DMS114 treated with DMSO at 0.1 percent for 48 hours (cell line): ENCODE results near the gene MPZL1.
"Not testable (repeated sequence)": the region's sequence is repeated elsewhere in the genome, so short reads cannot be mapped to it uniquely, and the experiment has no call there.

Source experiments
- DNase-seq: peaks from one replicate; lab custom pipeline; 2025; ENCODE audit not compliant: unreplicated experiment; lab: John Stamatoyannopoulos, UW

The MPZL1 gene

DNA sequence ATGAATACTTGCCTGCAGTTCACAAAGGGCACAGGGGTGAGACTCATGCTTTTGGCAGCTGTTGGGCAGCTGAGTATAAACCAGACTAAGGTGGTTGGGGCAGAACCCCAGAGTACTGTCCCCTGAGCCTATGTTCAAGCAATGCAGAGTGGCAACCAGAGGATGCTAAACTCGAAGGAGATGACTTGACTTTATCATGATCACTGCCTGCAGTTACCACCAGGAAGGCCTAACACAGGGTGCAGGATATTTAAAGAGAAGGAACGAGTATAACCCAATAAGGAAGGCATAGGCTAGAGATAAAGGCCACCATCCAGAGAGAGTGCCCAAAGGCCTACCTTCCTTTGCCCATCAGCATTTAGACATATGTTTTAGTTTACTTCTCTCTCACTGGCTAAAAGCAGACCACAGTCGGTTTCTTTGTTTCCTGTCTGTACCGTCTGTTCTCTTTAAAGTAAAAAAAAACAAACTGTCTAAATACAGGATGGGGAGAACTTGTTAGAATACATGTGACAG is 83.3 kb downstream of the MPZL1 start:
- no peak for DNase-seq

- DNase-seq, result not testable (repeated sequence)
Observed at GRCh38 chr1:167806235-167806634, 84.5 kb downstream of the MPZL1 start.

DNA sequence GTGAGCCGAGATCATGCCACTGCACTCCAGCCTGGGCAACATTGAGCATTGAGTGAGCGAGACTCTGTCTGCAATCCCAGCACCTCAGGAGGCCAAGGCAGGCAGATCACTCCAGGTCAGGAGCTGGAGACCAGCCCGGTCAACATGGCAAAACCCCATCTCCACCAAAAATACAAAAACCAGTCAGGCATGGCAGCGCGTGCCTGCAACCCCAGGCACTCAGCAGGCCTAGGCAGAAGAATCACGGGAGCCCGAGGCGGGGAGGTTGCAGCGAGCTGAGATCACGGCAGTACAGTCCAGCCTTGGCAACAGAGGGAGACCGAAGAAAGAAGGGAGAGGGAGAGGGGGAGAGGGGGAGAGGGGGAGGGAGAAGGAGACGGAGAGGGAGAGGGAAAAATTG is 84.9 kb downstream of the MPZL1 start:
- DNase-seq, result not testable (repeated sequence)

GRCh38 chr1:167808104-167808503 is 86.3 kb downstream of the MPZL1 start:
- no peak for DNase-seq

GRCh38 chr1:167808690-167809089 is 86.9 kb downstream of the MPZL1 start:
- no peak for DNase-seq

- DNase-seq, result no peak
Observed at GRCh38 chr1:167812972-167813371, 91.2 kb downstream of the MPZL1 start.

- DNase-seq, result no peak
Observed at GRCh38 chr1:167815650-167816049, 93.9 kb downstream of the MPZL1 start.

GRCh38 chr1:167819849-167820683 is 98.3 kb downstream of the MPZL1 start:
- DNase-seq, result peak; percentile 32

- DNase-seq, result no peak
Observed at GRCh38 chr1:167820684-167821355, 99.0 kb downstream of the MPZL1 start.

DNA sequence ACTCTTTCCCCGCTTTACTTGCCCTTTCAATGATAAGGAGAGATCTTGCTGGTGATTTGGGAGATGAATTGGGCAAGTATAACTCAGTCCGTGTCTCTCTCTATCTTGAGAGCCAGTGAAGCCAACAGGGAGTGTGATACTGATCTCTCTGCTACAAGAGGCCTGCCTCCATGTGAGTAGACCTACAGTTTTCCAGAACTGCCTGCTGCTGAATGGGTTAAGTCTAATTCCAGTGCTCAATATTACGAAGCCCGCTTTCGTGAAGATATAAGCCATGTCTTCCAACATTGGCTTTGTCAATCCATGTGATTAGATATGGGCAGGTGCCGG is 99.5 kb downstream of the MPZL1 start:
- no peak for DNase-seq

- no peak for DNase-seq
Observed at GRCh38 chr1:167821969-167822685, 100.3 kb downstream of the MPZL1 start.

- no peak for DNase-seq
Observed at GRCh38 chr1:167824163-167824794, 102.5 kb downstream of the MPZL1 start.

DNA sequence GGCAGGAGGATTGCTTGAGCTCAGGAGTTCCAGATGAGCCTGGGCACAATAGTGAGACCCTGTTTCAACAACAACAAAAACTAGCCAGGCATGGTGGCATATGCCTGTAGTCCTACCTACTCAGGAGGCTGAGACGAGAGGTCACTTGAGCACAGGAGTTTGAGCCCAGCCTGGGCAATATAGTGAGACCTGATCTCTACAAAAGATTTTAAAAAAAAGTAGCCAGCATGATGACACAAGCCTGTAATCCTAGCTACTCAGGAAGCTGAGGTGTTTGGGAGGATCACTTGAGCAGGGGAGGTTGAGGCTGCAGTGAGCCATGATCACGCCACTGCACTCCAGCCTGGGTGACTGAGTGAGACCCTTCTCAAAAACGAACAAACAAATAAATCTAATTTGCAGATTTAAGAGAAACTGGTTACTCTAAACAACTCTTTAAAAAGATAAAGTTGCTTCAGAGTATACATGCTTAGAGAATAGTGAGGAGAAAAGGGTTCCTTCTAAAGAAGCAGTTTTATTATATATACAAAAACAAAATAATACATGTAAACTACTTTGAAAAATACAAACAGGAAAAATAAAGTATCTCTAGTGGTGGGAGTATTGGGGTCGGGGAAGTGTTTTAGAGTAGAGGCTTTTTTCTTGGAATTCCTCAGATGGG is 103.8 kb downstream of the MPZL1 start:
- no peak for DNase-seq

GRCh38 chr1:167826127-167826526 is 104.3 kb downstream of the MPZL1 start:
- DNase-seq, result no peak

DNA sequence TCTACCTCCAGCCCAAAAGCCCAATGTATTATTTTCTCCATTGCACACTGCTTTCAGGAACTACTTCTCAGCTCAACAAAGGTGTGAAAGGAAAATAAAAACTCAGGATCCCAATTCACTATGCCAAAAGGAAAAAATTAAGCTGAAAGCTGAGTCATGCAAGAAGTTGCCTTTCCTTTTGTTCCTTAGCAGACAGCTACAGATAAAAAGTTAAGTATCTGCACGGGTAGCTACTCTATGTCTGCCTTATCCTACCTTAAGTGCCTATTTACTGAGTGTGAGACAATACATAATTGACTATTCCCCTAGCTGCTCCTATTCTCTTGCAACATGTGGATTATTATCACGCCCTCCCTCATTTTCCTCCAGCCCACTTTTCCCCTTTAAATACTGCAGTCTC is 108.1 kb downstream of the MPZL1 start:
- DNase-seq, result no peak

GRCh38 chr1:167830668-167831067 is 108.9 kb downstream of the MPZL1 start:
- DNase-seq, result not testable (repeated sequence)

DNA sequence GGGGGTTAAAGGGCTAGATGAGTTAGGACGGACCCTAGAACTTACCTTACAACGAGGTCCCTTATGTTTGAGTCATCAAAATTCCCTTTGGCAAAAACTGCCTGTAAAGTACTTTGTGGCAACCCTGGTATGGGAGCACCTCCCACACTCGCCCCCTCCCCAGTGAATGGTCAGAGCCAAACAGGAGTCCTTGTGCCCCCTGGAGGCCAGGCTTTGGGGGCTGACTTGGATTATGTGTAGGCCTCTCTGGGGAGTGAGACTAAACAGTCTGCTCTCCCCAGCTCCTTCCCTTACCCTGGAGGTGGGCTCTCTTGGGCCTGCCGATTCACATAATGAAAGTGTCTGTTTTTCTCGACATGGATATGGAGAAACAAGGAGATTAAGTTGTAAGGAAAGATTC is 110.9 kb downstream of the MPZL1 start:
- no peak for DNase-seq

- no peak for DNase-seq
Observed at GRCh38 chr1:167833904-167834303, 112.1 kb downstream of the MPZL1 start.

- DNase-seq, result no peak
Observed at GRCh38 chr1:167836197-167836596, 114.4 kb downstream of the MPZL1 start.

DNA sequence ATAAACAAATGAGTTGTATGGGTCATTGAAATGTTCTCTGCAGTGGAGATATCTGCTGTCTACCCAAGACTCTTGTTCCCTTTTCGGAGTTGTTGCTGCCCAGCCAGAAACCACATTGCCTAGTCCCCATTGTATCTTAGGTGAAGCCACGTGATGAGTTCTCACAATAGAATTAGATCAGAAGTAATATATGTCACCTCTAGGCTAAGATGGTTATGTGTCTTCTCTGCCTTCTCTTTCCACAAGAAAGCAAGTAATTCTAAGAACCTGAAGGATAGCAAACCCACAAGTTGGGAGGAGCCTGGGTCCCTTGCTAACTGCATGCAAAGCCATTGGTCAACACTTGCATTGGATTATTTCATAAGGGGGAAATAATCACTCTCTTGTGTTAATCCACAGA is 115.5 kb downstream of the MPZL1 start:
- DNase-seq, result no peak

GRCh38 chr1:167839009-167839408 is 117.2 kb downstream of the MPZL1 start:
- DNase-seq, result no peak
